ENCODE data around the gene GNG14. TPM values are rescaled to one million over a fixed set of nuclear protein-coding genes. Genes with fewer than 3 reads are reported as not detected.
"Not testable (repeated sequence)": the region's sequence is repeated elsewhere in the genome, so short reads cannot be mapped to it uniquely, and the experiment has no call there.

The GNG14 gene
- total RNA-seq, 1 donor from 2014 or later, result not detected

GRCh38 chr19:12703046-12703445 lies 15.2 kb downstream of the GNG14 start:
- no peak for DNase-seq (ENCODE audit: low read depth)
- Histone ChIP-seq H3K36me3 (ENCODE audit: control insufficient read depth, insufficient read depth, low read length) (peaks cover 10% of the 10 kb centered on the region), H3K27me3 (ENCODE audit: control insufficient read depth, insufficient read depth, low read length) (no peaks in the 10 kb centered on the region), H3K4me3 (ENCODE audit: low read depth, low read length) (no peak overlapping the region)
- no peak for TF ChIP-seq CTCF (IDR thresholded peaks at IDR 0.05; ENCODE audit: insufficient read depth, low read length, poor library complexity, severe bottlenecking)

DNA sequence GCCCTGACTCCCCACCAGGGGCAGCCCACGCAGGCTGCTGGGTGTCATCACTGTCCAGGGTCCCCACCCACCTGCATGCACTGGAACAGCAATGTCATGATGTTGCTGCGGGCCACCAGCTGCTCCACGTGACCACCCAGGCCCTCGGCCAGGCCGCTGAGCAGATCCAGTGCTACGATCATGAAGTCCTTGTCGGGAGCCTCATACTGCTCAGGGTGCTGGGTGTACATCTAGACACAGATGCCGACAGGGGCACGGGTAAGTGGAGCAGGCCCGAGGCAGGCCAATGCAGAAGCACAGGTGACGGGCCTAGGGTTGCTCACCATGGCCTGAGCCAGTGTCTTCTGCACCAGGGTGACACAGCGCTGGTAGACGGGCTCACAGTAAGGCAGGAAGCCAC lies 17.4 kb downstream of the GNG14 start:
- no peak for DNase-seq (ENCODE audit: low read depth)
- TF ChIP-seq CTCF (IDR thresholded peaks at IDR 0.05; ENCODE audit: insufficient read depth, low read length, poor library complexity, severe bottlenecking), result no peak
- Histone ChIP-seq H3K4me3 (ENCODE audit: low read depth, low read length) (no peak overlapping the region), H3K27me3 (ENCODE audit: control insufficient read depth, insufficient read depth, low read length) (no peaks in the 10 kb centered on the region), H3K36me3 (ENCODE audit: control insufficient read depth, insufficient read depth, low read length) (peaks cover 10% of the 10 kb centered on the region)

DNA sequence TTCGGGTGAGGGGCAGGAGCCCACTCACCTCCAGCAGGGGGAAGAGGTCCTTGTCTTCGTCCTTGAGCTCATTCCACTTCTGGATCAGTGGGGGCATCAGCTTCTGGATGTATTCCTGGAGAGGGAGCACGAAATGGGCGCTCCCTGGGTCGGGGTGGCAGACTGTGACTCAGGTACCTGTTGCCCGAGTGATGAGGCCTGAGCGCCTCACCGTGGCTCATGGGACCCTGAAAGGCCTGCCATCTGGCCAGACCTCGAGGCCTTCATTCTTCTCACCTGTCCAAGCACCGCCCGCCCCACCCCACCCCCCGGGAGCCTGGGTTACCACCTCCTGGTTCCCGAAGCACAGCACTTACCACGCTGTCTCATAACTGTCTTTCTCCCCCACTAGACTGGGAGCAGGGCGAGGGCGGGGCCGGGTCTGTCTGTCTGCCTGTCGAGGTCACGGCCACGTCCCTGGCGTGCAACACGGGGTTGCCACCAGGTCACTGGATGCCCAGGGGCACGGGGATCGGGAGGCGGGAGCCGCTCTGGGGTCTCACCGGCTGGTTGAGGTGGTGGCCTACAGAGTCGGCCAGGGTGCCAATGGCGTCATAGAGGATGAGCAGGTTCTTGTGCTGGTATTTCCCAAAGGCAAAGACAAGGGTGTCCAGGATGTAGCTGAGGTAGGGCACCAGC lies 18.0 kb downstream of the GNG14 start:
- peaks cover 14% of the 10 kb centered on the region for H3K36me3 ChIP-seq (ENCODE audit: control insufficient read depth, insufficient read depth, low read length)
- no peaks in the 10 kb centered on the region for H3K27me3 ChIP-seq (ENCODE audit: control insufficient read depth, insufficient read depth, low read length)
- no peak overlapping the region for H3K4me3 ChIP-seq (ENCODE audit: low read depth, low read length)
- no peak for DNase-seq (ENCODE audit: low read depth)
- no peak for TF ChIP-seq CTCF (IDR thresholded peaks at IDR 0.05; ENCODE audit: insufficient read depth, low read length, poor library complexity, severe bottlenecking)

DNA sequence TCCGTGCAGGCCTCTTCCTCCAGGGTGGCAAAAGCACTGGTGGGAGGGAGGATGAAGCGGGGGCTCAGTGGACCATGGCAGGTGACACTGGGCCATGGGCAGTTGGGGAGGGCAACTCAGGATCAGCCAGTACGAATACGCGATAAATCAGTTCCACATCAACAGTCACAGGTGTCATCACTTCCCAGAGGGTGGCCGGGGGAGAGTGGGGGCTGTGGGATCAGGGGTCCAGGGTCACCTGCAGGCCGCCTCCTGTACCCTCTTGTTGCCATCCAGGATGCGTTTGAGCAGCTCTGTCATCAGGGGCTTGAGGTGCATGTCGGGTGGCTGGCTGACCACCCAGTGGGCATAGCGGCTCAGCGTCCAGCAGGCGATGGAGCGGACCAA lies 18.5 kb downstream of the GNG14 start:
- Histone ChIP-seq H3K4me3 (ENCODE audit: low read depth, low read length) (no peak overlapping the region), H3K36me3 (ENCODE audit: control insufficient read depth, insufficient read depth, low read length) (peaks cover 14% of the 10 kb centered on the region), H3K27me3 (ENCODE audit: control insufficient read depth, insufficient read depth, low read length) (no peaks in the 10 kb centered on the region)
- TF ChIP-seq CTCF (IDR thresholded peaks at IDR 0.05; ENCODE audit: insufficient read depth, low read length, poor library complexity, severe bottlenecking), result no peak
- DNase-seq (ENCODE audit: low read depth), result no peak

- no peaks in the 10 kb centered on the region for H3K27me3 ChIP-seq (ENCODE audit: control insufficient read depth, insufficient read depth, low read length)
- no peak for DNase-seq (ENCODE audit: low read depth)
- H3K4me3 ChIP-seq (ENCODE audit: low read depth, low read length), result no peak overlapping the region
- H3K36me3 ChIP-seq (ENCODE audit: control insufficient read depth, insufficient read depth, low read length), result peaks cover 8% of the 10 kb centered on the region
- no peak for TF ChIP-seq CTCF (IDR thresholded peaks at IDR 0.05; ENCODE audit: insufficient read depth, low read length, poor library complexity, severe bottlenecking)
Measured at GRCh38 chr19:12708641-12709040, 20.8 kb downstream of the GNG14 start.

- Histone ChIP-seq H3K36me3 (ENCODE audit: control insufficient read depth, insufficient read depth, low read length) (peaks cover 11% of the 10 kb centered on the region), H3K4me3 (ENCODE audit: low read depth, low read length) (no peak overlapping the region), H3K27me3 (ENCODE audit: control insufficient read depth, insufficient read depth, low read length) (no peaks in the 10 kb centered on the region)
- no peak for TF ChIP-seq CTCF (IDR thresholded peaks at IDR 0.05; ENCODE audit: insufficient read depth, low read length, poor library complexity, severe bottlenecking)
- DNase-seq (ENCODE audit: low read depth), result no peak
Measured at GRCh38 chr19:12711187-12711586, 23.4 kb downstream of the GNG14 start.

GRCh38 chr19:12712077-12712476 lies 24.3 kb downstream of the GNG14 start:
- not testable (repeated sequence) for DNase-seq (ENCODE audit: low read depth); H3K4me3 ChIP-seq (ENCODE audit: low read depth, low read length); H3K27me3 ChIP-seq (ENCODE audit: control insufficient read depth, insufficient read depth, low read length); H3K36me3 ChIP-seq (ENCODE audit: control insufficient read depth, insufficient read depth, low read length)

GRCh38 chr19:12713304-12713703 lies 25.5 kb downstream of the GNG14 start:
- H3K36me3 ChIP-seq (ENCODE audit: control insufficient read depth, insufficient read depth, low read length); DNase-seq (ENCODE audit: low read depth); H3K27me3 ChIP-seq (ENCODE audit: control insufficient read depth, insufficient read depth, low read length); H3K4me3 ChIP-seq (ENCODE audit: low read depth, low read length): not testable (repeated sequence)

All from kidney epithelial cell (primary cell).